ENCODE measurements around the gene RNF31. TPM values are rescaled to one million over a fixed set of nuclear protein-coding genes. Genes with fewer than 3 reads are reported as not detected.

The RNF31 gene
- total and polyA plus RNA-seq, 2 of the 13 experiments (the other 11 are each of a cell fraction or from before 2014, with no cell fraction given), result 48.2 to 86.8 TPM

DNA sequence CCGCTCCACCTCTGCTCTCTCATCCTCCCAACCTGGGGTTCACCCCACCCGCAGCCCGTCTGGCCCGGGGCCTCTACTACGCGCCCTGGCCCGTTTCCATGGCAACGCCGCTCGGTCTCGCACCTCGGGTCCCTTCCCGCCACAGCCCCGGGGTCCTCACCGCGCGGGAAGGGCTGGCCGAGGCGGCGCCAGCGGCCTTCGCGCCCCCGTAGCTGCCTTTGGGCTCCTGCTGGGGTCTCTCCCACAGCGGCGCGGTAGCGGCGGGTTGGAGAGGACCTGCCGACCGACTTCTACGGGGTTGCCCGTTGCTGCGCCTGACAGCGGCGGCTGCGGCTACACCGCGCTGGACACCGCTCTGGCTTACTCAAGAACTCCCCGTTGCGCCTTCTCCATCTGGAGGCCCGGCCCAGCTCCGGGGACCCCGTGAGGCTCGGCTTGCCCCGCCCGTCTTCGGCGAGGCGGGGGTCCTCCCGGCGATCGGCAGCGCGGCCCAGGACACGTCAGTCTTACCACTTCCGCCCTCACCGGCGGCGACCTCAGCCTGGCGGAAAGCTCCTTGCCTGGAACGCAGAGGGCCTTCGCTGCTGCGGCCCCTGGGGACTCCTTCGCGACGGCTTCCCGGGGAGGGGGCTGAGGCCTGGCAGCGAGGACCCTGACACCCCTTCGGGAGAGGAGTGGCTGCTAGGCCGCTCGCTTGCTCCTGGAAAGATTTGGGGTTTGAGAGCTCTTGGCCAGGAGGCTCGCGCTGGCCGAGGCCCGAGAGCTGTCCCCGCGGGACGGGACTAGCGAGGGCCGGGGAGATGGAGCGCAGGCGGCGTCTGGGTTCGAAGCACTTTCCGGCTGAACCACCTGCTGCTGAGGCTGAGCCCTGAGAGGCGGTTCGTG, 48.1 kb downstream of the RNF31 start, which contains the start of gene TM9SF1 (continued):
- peak; percentile 97 for TF ChIP-seq ZNF44 (CRISPR knock-in tag; IDR thresholded peaks at IDR 0.05)
- no peak for TF ChIP-seq ZNF672 (CRISPR knock-in tag; IDR thresholded peaks at IDR 0.05)
- TF ChIP-seq GZF1 (CRISPR knock-in tag; IDR thresholded peaks at IDR 0.05), result peak; percentile 95
- TF ChIP-seq, protein P1, sequence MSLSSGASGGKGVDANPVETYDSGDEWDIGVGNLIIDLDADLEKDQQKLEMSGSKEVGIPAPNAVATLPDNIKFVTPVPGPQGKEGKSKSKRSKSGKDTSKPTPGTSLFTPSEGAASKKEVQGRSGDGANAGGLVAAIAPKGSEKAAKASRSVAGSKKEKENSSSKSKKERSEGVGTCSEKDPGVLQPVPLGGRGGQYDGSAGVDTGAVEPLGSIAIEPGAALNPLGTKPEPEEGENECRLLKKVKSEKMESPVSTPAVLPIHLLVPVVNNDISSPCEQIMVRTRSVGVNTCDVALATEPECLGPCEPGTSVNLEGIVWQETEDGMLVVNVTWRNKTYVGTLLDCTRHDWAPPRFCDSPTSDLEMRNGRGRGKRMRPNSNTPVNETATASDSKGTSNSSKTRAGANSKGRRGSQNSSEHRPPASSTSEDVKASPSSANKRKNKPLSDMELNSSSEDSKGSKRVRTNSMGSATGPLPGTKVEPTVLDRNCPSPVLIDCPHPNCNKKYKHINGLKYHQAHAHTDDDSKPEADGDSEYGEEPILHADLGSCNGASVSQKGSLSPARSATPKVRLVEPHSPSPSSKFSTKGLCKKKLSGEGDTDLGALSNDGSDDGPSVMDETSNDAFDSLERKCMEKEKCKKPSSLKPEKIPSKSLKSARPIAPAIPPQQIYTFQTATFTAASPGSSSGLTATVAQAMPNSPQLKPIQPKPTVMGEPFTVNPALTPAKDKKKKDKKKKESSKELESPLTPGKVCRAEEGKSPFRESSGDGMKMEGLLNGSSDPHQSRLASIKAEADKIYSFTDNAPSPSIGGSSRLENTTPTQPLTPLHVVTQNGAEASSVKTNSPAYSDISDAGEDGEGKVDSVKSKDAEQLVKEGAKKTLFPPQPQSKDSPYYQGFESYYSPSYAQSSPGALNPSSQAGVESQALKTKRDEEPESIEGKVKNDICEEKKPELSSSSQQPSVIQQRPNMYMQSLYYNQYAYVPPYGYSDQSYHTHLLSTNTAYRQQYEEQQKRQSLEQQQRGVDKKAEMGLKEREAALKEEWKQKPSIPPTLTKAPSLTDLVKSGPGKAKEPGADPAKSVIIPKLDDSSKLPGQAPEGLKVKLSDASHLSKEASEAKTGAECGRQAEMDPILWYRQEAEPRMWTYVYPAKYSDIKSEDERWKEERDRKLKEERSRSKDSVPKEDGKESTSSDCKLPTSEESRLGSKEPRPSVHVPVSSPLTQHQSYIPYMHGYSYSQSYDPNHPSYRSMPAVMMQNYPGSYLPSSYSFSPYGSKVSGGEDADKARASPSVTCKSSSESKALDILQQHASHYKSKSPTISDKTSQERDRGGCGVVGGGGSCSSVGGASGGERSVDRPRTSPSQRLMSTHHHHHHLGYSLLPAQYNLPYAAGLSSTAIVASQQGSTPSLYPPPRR (CRISPR knock-in tag; IDR thresholded peaks at IDR 0.05; ENCODE audit: borderline replicate concordance), result peak; percentile 83
- TF ChIP-seq ZNF737 (CRISPR knock-in tag; IDR thresholded peaks at IDR 0.05; ENCODE audit: borderline replicate concordance), result no peak
- TF ChIP-seq NR2F2 (IDR thresholded peaks at IDR 0.05; ENCODE audit: borderline replicate concordance, low read depth), result no peak
- TF ChIP-seq, protein P2, sequence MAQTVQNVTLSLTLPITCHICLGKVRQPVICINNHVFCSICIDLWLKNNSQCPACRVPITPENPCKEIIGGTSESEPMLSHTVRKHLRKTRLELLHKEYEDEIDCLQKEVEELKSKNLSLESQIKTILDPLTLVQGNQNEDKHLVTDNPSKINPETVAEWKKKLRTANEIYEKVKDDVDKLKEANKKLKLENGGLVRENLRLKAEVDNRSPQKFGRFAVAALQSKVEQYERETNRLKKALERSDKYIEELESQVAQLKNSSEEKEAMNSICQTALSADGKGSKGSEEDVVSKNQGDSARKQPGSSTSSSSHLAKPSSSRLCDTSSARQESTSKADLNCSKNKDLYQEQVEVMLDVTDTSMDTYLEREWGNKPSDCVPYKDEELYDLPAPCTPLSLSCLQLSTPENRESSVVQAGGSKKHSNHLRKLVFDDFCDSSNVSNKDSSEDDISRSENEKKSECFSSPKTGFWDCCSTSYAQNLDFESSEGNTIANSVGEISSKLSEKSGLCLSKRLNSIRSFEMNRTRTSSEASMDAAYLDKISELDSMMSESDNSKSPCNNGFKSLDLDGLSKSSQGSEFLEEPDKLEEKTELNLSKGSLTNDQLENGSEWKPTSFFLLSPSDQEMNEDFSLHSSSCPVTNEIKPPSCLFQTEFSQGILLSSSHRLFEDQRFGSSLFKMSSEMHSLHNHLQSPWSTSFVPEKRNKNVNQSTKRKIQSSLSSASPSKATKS (CRISPR knock-in tag; IDR thresholded peaks at IDR 0.05), result no peak
- peak; percentile 94 for TF ChIP-seq ZNF331 (CRISPR knock-in tag; IDR thresholded peaks at IDR 0.05)
- TF ChIP-seq, protein P3, sequence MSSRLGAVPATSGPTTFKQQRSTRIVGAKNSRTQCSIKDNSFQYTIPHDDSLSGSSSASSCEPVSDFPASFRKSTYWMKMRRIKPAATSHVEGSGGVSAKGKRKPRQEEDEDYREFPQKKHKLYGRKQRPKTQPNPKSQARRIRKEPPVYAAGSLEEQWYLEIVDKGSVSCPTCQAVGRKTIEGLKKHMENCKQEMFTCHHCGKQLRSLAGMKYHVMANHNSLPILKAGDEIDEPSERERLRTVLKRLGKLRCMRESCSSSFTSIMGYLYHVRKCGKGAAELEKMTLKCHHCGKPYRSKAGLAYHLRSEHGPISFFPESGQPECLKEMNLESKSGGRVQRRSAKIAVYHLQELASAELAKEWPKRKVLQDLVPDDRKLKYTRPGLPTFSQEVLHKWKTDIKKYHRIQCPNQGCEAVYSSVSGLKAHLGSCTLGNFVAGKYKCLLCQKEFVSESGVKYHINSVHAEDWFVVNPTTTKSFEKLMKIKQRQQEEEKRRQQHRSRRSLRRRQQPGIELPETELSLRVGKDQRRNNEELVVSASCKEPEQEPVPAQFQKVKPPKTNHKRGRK (CRISPR knock-in tag; IDR thresholded peaks at IDR 0.05), result peak; percentile 87
- TF ChIP-seq ZBTB8A (CRISPR knock-in tag; IDR thresholded peaks at IDR 0.05; ENCODE audit: borderline replicate concordance, low read depth), result peak; percentile 98
- TF ChIP-seq, protein P4, sequence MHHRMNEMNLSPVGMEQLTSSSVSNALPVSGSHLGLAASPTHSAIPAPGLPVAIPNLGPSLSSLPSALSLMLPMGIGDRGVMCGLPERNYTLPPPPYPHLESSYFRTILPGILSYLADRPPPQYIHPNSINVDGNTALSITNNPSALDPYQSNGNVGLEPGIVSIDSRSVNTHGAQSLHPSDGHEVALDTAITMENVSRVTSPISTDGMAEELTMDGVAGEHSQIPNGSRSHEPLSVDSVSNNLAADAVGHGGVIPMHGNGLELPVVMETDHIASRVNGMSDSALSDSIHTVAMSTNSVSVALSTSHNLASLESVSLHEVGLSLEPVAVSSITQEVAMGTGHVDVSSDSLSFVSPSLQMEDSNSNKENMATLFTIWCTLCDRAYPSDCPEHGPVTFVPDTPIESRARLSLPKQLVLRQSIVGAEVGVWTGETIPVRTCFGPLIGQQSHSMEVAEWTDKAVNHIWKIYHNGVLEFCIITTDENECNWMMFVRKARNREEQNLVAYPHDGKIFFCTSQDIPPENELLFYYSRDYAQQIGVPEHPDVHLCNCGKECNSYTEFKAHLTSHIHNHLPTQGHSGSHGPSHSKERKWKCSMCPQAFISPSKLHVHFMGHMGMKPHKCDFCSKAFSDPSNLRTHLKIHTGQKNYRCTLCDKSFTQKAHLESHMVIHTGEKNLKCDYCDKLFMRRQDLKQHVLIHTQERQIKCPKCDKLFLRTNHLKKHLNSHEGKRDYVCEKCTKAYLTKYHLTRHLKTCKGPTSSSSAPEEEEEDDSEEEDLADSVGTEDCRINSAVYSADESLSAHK (CRISPR knock-in tag; IDR thresholded peaks at IDR 0.05; ENCODE audit: borderline replicate concordance), result peak; percentile 79; the same call in 1 of the 2 replicates
- TF ChIP-seq HOXA3 (CRISPR knock-in tag; IDR thresholded peaks at IDR 0.05), result peak; percentile 98
- peak; percentile 73; the same call in 1 of the 2 replicates for TF ChIP-seq DPF2 (CRISPR knock-in tag; IDR thresholded peaks at IDR 0.05; ENCODE audit: borderline replicate concordance, low read depth)
- no peak for TF ChIP-seq ZNF282 (IDR thresholded peaks at IDR 0.05; ENCODE audit: partially characterized antibody)
- peak; percentile 79; the same call in 1 of the 2 replicates for TF ChIP-seq RXRB (CRISPR knock-in tag; IDR thresholded peaks at IDR 0.05; ENCODE audit: borderline replicate concordance)

All from HepG2 (cell line).